ENCODE measurements around the gene DST. TPM values are rescaled to one million over a fixed set of nuclear protein-coding genes. Genes with fewer than 3 reads are reported as not detected.

The DST gene
- 277 and 358 TPM in 2 replicates for total RNA-seq

DNA sequence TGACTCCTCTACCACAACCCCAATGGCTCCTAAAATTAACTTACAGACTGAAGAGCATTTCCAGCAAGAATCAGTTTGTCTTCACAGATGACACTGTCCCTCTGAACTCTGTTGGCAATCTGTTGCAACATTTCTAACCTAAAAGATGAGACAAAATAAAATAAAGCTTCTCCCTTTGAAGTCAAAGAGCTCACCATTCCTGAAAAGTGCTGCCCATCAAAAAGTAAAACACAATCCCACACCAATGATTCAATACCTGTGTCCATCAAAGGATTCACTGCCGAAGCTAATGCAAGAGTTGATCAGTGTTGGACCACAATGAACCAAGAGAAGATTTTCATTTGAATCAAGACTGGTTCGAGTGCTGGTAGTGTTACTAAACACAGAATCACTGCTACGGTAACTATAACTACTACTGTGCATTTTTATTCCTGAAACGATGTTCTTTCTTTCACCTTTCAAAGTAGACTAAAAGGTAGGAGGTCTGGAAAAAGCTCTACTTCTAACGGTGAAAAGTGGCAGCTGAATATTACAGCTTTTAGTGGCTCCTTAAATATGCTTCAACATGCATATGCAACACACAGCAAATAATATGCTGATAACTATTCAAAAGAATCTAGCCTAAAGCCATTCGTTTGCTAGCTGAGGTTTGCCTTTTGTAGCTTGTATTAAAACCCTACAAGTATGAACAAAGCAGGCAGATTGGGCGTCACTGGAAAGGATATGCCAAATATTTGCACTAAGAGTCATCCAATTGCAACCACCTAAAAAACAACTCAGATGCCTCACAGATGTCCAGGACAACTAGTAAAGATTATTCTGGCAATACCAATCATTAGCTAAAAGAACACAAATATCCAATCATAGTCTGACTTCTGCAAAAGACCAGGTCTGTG lies at the start of gene DST:
TSS of gene DST (minus strand) at position 524 of the 896 bp plus-strand sequence.

